G401 (cell line): Measurements from ENCODE around the gene FAM234B. TPM values are rescaled to one million over a fixed set of nuclear protein-coding genes. Genes with fewer than 3 reads are reported as not detected.

Experiments
- DNase-seq: peaks from one replicate; pipeline ENCODE4 v3.0.0-alpha.2; 2015; ENCODE audit warnings: low spot score
- in situ Hi-C: cut with HindIII; loops from 2 replicates; pipeline ENCODE4 v1.10.0; 2016; ENCODE audit warnings: low sequenced_read_pairs, mixed read lengths
- total RNA-seq: library from RNA; depleted of rRNA; stranded (reverse); fragments of >200 nt; shearing (Covaris generic); gene quantifications from 2 replicates; pipeline ENCODE4 v1.2.3, GENCODE V29; 2014; rRNA removed

Gene FAM234B
- total RNA-seq, 1 experiment from 2014 or later: 59.4 TPM

- in situ Hi-C loops: no loop called here
- peak; percentile 79 for DNase-seq
Measured at GRCh38 chr12:13128291-13128965, 84.2 kb downstream of the FAM234B start.

- DNase-seq: no peak
- in situ Hi-C loops: no loop called here
Measured at GRCh38 chr12:13130981-13131380, 86.8 kb downstream of the FAM234B start.

Other genes starting within 250 kb of the FAM234B start
- gene DDX47, start 231.0 kb upstream of the FAM234B start, total RNA-seq: 117 and 172 TPM in 2 replicates
- gene GPRC5A, start 152.8 kb upstream of the FAM234B start, total RNA-seq: 22.8 and 23.8 TPM in 2 replicates
- not detected in 2 replicates for gene GPRC5D, start 92.2 kb upstream of the FAM234B start, total RNA-seq
- gene HEBP1, start 44.1 kb upstream of the FAM234B start, total RNA-seq: 44.1 and 44.6 TPM in 2 replicates
- gene GSG1, start 59.3 kb downstream of the FAM234B start, total RNA-seq: 197 and 253 TPM in 2 replicates
- 607 and 806 TPM in 2 replicates for gene EMP1, start 152.3 kb downstream of the FAM234B start, total RNA-seq